GM21576 (cell line): ENCODE measurements around the gene GSTP1.
"Not testable (repeated sequence)": the region's sequence is repeated elsewhere in the genome, so short reads cannot be mapped to it uniquely, and the experiment has no call there.

Experiments used
- ATAC-seq: cut with Tn5 transposase; IDR thresholded peaks from one replicate; pipeline ENCODE4 v1.9.1; 2021; ENCODE audit warnings: mild to moderate bottlenecking, moderate library complexity; ENCODE audit not compliant: unreplicated experiment

Gene GSTP1

DNA sequence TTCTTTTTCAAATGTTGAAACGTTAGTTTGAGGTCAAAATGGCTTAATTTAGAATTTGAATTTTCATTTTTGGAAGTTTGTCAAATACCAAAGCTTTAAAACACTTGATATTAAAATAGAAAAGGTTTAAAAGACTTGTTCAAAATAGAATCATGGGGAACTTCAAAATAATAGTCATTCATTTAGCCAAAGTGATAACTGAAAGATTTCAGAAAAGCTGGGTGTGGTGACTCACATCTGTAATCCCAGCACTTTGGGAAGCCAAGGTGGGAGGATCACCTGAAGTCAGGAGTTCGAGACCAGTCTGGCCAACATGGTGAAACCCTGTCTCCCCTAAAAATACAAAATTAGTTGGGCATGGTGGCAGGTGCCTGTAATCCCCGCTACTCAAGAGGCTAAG, 10.9 kb downstream of the GSTP1 start:
- ATAC-seq, result no peak

DNA sequence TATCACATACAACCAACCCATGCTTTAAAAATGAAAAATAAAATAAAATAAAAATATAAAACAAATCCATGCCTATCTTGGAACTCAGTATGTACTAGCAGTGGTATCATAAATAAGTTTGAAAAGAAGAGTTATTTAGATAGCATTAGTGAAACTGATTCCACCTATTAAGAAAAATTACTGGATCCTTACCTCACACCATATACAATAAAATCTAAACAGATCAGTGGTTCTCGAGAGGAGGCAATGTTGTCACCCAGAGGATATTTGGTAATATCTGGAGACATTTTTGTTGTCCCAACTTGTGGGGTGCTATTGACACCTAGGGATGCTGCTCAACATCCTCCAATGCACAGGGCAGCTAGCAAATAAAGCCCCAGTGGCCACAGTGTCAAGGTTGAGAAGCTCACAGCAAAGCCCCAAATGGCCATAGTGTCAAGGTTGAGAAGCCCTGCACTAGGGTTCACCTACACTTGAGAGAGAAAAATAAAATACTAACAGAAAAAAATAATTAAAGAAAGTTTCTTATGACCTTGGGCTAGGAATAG, 13.2 kb downstream of the GSTP1 start:
- no peak for ATAC-seq

DNA sequence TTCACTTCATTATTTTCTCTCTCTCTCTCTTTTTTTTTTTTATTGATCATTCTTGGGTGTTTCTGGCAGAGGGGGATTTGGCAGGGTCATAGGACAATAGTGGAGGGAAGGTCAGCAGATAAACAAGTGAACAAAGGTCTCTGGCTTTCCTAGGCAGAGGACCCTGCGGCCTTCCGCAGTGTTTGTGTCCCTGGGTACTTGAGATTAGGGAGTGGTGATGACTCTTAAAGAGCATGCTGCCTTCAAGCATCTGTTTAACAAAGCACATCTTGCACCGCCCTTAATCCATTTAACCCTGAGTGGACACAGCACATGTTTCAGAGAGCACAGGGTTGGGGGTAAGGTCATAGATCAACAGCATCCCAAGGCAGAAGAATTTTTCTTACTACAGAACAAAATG, 13.8 kb downstream of the GSTP1 start:
- not testable (repeated sequence) for ATAC-seq

DNA sequence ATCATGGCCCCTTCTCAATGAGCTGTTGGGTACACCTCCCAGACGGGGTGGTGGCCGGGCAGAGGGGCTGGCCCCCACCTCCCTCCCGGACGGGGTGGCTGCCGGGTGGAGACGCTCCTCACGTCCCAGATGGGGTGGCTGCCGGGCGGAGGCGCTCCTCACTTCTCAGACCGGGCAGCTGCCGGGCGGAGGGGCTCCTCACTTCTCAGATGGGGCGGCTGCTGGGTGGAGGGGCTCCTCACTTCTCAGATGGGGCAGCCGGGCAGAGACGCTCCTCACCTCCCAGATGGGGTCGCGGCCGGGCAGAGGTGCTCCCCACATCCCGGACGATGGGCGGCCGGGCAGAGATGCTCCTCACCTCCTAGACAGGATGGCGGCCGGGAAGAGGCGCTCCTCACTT, 14.4 kb downstream of the GSTP1 start:
- not testable (repeated sequence) for ATAC-seq

DNA sequence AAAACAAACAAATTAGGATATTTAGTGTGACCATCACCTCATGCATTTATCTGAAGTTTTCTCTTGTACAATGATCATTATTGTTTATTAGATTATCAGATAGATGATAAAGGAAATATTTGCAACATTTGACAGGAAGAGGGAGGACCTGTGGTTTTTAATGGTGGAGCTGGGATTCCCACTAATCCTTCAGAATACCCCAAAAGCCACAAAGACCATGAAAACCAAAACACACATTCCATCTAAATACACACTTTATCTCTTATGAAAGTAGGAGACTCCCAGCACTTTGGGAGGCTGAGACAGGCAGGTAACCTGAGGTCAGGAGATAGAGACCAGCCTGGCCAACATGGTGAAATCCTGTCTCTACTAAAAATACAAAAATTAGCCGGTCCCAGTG, 15.5 kb downstream of the GSTP1 start:
- ATAC-seq, result no peak

DNA sequence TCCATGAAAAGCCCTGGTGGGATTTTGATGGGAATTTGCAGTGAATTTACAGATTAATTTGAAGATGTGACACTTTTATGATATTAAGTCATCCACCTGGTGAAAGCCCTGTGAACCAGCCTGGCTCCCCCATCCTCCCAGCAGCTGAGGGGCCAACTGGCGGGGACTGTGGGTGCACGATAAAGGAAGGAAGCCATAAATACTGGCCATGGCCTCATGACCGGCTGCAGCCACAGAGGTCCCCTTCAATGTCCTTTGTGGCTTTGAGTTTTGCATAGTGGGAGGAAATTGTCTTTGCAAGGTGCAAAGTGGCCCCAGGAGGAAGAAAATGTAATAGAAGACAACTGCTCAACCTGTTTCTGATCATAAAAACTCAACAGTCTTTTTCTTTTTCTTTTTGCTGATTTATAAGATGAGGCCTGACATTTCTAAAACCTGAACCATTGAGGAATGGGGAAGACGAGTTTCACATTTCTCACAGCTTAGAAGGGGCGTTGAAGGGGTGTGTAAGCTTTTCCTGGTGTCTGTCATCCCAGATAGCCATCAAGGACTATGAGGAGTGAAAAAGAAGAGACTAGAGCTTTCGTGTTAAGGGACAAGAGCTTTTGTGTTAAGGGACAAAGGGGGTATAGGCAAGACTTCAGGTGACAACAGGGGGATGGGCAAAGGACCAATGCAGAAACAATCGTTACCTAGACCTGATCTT, 16.9 kb downstream of the GSTP1 start:
- ATAC-seq, result no peak

DNA sequence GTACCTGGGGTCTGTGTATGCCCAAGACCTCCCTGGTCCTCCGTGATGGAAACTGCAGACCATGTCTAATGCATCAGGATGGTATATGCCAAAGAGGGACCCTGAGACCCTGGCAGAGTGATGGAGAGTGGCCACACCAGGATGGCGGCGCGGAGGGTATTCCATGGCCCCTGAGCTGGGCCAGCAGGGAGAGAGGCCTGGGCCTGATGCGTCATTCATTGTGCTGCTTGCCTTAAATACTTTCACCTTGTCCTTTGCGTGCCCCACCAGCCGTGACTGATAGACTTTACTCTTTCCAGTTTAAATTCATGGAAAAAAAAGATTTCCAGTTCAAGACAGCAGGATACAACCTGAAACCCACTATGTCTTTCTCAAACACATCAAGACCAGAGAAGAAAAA, 17.5 kb downstream of the GSTP1 start:
- ATAC-seq, result no peak

DNA sequence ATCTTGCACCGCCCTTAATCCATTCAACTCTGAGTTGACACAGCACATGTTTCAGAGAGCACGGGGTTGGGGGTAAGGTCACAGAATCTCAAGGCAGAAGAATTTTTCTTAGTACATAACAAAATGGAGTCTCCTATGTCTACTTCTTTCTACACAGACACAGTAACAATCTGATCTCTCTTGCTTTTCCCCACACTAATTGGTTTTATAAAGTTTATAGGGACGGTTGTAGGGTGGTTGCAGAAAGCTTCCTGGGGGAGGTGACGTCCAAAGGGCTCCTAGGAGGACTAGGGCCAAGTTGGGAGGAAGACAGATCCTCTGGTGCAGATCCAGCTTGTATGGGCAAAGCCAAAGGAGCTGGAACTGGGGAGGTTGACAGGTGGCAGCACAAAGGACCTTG, 20.5 kb downstream of the GSTP1 start:
- ATAC-seq, result not testable (repeated sequence)

DNA sequence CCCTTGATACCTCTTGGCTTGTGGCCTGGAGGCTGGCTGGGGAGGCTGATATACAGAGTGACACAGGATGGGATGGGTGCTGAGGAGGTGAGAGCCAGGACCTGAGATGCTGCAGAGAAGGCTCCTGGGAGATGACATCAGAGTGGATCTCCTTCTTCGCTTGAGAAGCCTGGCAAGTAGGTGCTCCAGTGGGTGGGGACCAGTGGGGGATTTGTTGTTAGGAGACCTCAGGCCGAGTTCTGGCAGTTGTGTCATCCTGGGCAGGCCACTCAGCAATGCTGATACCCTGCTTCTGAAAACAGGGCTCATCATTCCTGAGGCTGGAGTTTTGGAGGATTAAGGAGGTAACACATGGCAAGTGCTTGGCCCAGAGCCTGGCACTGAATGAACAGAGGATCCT, 21.2 kb downstream of the GSTP1 start:
- no peak for ATAC-seq

DNA sequence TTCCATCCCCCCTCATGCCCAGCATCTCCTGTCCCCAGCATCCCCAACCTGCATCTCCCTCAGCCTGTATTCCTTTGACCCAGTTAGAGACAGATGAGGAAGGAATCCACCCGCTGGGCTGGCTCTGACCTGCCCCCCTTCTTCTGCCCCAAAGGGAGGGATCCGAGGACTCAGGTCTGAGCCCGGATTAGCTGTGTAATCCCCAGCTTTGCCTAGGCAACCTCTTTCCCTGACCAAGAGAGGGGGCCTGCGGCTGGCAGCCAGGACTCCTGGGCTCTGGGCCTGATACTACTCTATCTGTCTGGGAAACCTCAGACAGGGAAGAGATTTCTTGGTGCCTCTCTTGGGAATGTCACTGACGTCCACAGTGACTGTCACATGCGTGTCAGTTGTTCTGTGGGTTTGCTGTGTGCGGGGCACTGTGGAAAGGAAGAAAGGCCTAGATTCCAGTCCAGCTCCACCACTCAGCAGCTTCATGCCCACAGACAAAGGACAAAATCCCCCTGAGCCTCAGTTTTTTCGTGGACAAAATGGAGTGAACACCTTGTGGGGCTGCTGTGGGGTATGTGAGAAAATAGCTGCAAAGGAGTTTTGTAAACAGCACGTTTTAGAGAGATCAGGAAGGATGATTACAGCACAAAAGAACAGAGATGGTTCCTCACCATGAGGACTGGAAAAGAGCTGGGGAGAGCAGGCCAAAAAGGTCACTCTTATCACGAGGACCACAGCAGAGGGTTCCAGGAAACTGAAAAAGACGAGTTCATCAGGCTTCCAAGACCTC, 21.8 kb downstream of the GSTP1 start:
- ATAC-seq, result no peak

DNA sequence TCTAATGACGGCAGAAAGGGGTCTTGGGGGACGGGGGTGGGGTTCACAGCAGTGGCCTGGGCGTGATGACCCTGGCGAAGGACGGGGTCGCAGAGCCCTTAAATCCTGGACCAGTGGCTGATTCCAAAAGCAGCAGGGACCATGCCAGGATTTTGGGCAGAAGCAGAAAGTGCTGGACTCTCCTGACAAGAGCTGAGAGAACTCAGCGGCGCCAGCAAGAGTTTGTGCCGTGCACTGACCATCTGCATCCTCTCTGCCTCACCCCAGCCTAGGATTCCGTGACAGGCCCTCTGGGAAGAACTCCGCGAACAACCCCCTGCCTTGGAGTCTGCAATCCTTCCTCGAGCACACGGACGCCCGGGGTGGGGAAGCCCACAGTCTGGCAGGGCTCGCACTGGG, 22.5 kb downstream of the GSTP1 start:
- ATAC-seq, result no peak

DNA sequence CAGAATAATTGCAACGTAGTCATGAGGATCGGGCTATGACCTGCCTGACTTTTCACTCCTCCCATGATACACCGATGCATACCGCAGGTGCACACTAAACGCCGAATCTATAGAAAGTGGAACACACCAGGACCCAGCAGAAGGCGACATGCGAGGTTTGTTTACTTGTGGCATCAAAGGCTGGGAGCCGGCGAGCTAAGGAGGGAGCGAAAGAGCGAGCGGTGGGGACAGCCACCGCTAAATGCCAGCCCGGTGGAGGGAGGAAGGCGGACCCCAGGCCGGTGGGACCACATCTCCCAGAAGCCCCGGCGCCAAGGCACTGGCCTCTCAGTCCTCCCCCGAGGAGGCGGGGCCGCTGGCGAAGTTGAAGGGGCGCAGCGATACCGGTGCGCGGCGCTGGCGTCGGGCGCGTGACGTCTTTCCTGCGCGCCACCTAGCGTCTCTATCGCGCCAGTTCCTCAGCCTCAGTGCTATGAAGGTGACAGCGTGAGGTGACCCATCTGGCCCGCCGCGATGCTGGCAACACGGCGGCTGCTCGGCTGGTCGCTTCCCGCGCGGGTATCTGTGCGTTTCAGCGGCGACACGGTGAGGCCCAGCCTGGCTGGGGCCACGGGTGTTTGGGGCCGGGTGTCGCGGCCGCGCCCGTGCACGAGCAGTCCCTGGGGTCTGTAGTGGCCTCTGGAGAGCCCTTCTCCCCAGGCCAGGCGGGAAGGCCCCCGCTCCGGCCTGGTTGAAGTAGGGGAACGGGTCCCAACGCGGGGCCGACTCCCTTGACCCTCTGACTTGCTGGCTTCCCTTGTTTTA, 23.1 kb downstream of the GSTP1 start, which contains the start of gene NDUFV1:
Gene NDUFV1 (plus strand): TSS at position 445 of the 804 bp plus-strand sequence. CDS start 69 bp downstream, at position 514.
- peak; percentile 89 for ATAC-seq

DNA sequence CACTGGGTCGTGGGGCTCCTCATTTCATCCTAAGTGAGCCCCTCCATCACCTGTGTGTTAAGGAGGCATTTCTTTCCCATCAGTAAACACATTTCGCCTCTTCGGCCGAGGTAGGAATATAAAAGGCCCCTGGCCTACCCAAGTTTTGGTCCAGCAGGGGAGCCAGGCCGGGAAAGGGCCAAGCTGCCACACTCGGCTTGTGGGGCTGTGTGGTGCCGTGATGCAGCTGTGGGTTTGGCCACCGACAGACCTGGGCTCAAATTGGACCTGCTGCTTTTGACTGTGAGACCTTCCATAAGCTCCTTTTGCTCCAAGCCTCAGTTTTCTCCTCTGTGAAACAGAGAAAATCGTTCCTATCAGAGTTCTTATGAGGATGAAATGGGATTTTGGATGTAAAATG, 23.9 kb downstream of the GSTP1 start:
- no peak for ATAC-seq

DNA sequence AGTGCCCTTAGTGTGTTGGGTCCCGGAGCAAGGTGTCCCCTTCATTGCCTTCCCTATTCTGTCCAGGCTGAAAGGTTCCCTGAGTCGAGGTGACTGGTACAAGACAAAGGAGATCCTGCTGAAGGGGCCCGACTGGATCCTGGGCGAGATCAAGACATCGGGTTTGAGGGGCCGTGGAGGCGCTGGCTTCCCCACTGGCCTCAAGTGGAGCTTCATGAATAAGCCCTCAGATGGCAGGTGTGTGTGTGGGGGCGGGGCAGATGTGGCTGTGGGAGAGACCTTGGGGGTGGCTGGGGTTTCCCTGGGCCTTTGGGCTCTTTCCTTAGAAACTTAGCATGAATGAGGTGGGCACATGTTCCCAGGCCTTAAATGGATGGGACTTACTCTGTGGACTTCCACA, 24.9 kb downstream of the GSTP1 start:
- ATAC-seq, result no peak

DNA sequence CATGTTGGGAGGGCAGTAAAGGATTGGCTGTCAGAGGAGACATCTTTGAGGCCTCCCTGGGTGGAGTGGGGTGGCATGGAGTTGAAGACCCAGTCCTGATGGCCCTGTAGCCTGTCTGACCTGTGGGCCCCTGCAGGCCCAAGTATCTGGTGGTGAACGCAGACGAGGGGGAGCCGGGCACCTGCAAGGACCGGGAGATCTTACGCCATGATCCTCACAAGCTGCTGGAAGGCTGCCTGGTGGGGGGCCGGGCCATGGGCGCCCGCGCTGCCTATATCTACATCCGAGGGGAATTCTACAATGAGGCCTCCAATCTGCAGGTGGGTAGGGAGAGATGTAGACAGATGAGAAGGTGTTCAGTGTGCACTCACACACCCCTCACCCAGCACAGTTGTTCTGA, 25.7 kb downstream of the GSTP1 start:
- no peak for ATAC-seq

DNA sequence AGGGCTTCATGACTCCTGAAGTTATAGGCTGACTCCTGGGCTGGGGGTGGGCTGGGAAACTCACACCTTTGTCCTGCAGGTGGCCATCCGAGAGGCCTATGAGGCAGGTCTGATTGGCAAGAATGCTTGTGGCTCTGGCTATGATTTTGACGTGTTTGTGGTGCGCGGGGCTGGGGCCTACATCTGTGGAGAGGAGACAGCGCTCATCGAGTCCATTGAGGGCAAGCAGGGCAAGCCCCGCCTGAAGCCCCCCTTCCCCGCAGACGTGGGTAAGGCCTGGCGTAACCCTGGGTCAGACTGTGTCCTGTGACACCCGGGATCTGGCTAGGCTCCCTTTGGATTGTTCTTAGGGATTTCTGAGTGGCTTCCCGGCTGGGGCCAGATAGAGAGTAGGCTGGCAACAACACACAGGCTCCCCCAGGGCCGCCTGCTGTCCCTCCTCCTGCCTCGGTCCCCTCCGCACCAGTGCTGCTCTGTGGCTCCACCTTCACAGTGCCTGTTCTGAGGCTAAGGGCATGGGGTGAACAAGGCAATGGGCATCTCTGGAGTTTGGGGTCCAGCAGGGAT, 26.8 kb downstream of the GSTP1 start:
- ATAC-seq, result no peak

DNA sequence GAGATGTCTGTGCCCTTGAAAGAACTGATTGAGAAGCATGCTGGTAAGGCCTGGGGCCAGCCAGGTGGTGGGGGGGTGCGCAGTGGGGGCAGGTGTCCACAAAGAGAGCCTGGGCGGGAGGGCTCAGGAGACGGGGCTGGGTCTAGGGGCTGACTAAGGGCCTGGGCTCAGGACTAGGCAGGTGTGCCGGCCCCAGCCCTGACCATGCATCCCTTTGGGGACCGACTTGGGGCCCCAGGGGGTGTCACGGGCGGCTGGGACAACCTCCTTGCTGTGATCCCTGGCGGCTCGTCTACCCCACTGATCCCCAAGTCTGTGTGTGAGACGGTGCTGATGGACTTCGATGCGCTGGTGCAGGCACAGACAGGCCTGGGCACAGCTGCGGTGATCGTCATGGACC, 27.6 kb downstream of the GSTP1 start:
- ATAC-seq, result no peak

DNA sequence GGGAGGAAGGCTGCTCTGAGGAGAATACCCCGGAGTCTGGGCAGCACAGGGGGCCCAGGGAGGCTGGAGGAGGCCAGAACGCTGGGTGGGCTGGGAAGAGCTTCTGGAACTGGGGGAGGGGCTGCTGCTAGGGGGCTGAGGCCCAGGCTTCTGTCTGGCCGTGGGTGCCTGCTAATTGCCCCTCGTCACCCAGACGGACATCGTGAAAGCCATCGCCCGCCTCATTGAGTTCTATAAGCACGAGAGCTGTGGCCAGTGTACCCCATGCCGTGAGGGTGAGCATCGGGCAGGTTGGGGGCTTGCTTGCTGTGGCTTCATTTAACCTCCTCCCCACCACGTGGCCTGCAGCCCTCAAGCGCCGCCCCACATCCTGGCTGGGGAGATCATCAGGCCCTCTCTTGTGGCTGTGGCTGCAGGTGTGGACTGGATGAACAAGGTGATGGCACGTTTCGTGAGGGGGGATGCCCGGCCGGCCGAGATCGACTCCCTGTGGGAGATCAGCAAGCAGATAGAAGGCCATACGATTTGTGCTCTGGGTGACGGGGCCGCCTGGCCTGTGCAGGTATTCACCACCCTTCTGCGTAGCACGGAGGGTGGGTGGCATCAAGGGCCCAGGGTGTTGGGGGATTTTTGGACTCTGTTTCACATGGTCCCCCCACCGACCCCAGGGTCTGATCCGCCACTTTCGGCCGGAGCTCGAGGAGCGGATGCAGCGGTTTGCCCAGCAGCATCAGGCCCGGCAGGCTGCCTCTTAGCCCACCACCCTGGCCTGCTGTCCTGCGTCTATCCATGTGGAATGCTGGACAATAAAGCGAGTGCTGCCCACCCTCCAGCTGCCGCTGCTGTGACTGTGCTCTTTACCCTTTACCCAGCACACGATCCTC, 28.3 kb downstream of the GSTP1 start:
- ATAC-seq, result no peak

DNA sequence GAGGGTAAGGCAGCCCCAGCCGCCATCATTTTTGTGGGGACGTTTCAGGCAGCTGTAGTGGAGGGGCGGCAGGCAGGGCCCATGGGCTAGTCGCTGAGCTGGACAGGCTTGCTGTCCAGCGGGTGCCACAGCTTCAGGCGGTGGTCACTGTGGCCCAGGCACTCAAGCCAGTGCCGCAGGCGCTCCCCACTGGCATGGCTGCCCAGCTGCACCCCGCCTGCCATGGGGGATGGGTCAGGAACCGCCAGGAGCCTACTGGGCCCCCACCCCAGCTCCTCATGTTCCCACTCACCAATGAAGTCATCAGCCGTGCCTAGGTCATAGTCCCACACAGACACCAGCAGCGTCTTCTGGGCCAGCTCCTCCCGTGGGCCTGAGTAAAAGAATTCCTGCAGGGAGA, 29.1 kb downstream of the GSTP1 start:
- no peak for ATAC-seq
